Measurements from ENCODE around the gene CREB5.

Gene CREB5

GRCh38 chr7:28407651-28408050, 4.7 kb upstream of the CREB5 start:
- DNase-seq, result no peak

- no peak for DNase-seq
Measured at GRCh38 chr7:28408105-28408959, 4.0 kb upstream of the CREB5 start.

- DNase-seq, result peak in 3 of 5 experiments; percentile 23 to 34 (median 31)
Measured at GRCh38 chr7:28408960-28409715, 3.2 kb upstream of the CREB5 start.

- peak in 1 of 5 experiments; percentile 7 for DNase-seq
Measured at GRCh38 chr7:28409716-28410627, 2.3 kb upstream of the CREB5 start.

GRCh38 chr7:28410628-28411531, 1.4 kb upstream of the CREB5 start:
- no peak for DNase-seq

- no peak for DNase-seq
Measured at GRCh38 chr7:28413011-28413410, 693 bp downstream of the CREB5 start.

GRCh38 chr7:28414453-28414852, 2.1 kb downstream of the CREB5 start:
- no peak for DNase-seq

- DNase-seq, result no peak
Measured at GRCh38 chr7:28417321-28417940, 5.1 kb downstream of the CREB5 start.

GRCh38 chr7:28418311-28418710, 6.0 kb downstream of the CREB5 start:
- no peak for DNase-seq

- no peak for DNase-seq
Measured at GRCh38 chr7:28418966-28419365, 6.6 kb downstream of the CREB5 start.

- DNase-seq, result no peak
Measured at GRCh38 chr7:28419716-28420115, 7.4 kb downstream of the CREB5 start.

- no peak for DNase-seq
Measured at GRCh38 chr7:28423112-28423511, 10.8 kb downstream of the CREB5 start.

GRCh38 chr7:28423918-28424514, 11.7 kb downstream of the CREB5 start:
- DNase-seq, result no peak

GRCh38 chr7:28425496-28425895, 13.2 kb downstream of the CREB5 start:
- DNase-seq, result no peak

- DNase-seq, result no peak
Measured at GRCh38 chr7:28427236-28427635, 14.9 kb downstream of the CREB5 start.

GRCh38 chr7:28430616-28431015, 18.3 kb downstream of the CREB5 start:
- DNase-seq, result no peak

GRCh38 chr7:28432105-28432504, 19.8 kb downstream of the CREB5 start:
- DNase-seq, result no peak

- no peak for DNase-seq
Measured at GRCh38 chr7:28433039-28433438, 20.7 kb downstream of the CREB5 start.

GRCh38 chr7:28433699-28434219, 21.4 kb downstream of the CREB5 start:
- DNase-seq, result no peak

- no peak for DNase-seq
Measured at GRCh38 chr7:28434510-28434909, 22.2 kb downstream of the CREB5 start.

- DNase-seq, result no peak
Measured at GRCh38 chr7:28435152-28435551, 22.8 kb downstream of the CREB5 start.
